Stimulated activated naive B cell treated with anti-CD40 and anti-IgM and Interleukin-4, amounts not matched to agents 10 μg/mL and 1 μg/mL and 100 μg/mL, for 72 hours (primary cell): Measurements from ENCODE around the gene NRXN3.

Experiments used
- ATAC-seq, 2 donors: fragments of 150-1000 bp; cut with Tn5 transposase; replicated peaks; 2 replicates each; pipeline ENCODE4 v1.10.0; 2021; ENCODE audit warnings: moderate library complexity in 1 of 2
- DNase-seq: peaks from one replicate; pipeline ENCODE4 v3.0.0; 2021
- H3K27ac Mint-ChIP-seq: one replicate; pipeline ENCODE4 v1.8.0; 2022; ENCODE audit warnings: mild to moderate bottlenecking, mixed read lengths
- H3K27me3 Mint-ChIP-seq, 2 donors: one replicate each; pipeline ENCODE4 v1.8.0; 2022; ENCODE audit warnings: mixed read lengths in 2 of 2
- H3K36me3 Mint-ChIP-seq, 2 donors: one replicate each; pipeline ENCODE4 v1.8.0; 2022; ENCODE audit warnings: mixed read lengths in 2 of 2, mild to moderate bottlenecking in 1 of 2
- H3K4me1 Mint-ChIP-seq, 2 donors: one replicate each; pipeline ENCODE4 v1.8.0; 2022; ENCODE audit warnings: mixed read lengths in 2 of 2, mild to moderate bottlenecking in 1 of 2
- H3K4me3 Mint-ChIP-seq, 2 donors: one replicate each; pipeline ENCODE4 v1.8.0; 2022; ENCODE audit warnings: mild to moderate bottlenecking in 2 of 2, mixed read lengths in 2 of 2, moderate library complexity in 1 of 2
- H3K9me3 Mint-ChIP-seq, 2 donors: one replicate each; pipeline ENCODE4 v1.8.0; 2022; ENCODE audit warnings: mixed read lengths in 2 of 2, mild to moderate bottlenecking in 1 of 2

The NRXN3 gene

GRCh38 chr14:79568594-79568993 lies 1398.4 kb downstream of the NRXN3 start:
- Mint-ChIP-seq H3K9me3 (peaks cover 0 to 2% of the 10 kb centered on the region in 2 donors), H3K27ac (no peak overlapping the region), H3K4me1 (no peaks in the 10 kb centered on the region), H3K36me3 (no peaks in the 10 kb centered on the region), H3K27me3 (no peaks in the 10 kb centered on the region), H3K4me3 (no peak overlapping the region)
- no peak for ATAC-seq
- no peak for DNase-seq

- H3K9me3 Mint-ChIP-seq: peaks cover 0 to 2% of the 10 kb centered on the region in 2 donors
- no peak for ATAC-seq
- H3K4me1 Mint-ChIP-seq: no peaks in the 10 kb centered on the region
- no peaks in the 10 kb centered on the region for H3K36me3 Mint-ChIP-seq
- DNase-seq: no peak
- H3K27me3 Mint-ChIP-seq: no peaks in the 10 kb centered on the region
- no peak overlapping the region for H3K27ac Mint-ChIP-seq
- H3K4me3 Mint-ChIP-seq: no peak overlapping the region
These were observed 1398.9 kb downstream of the NRXN3 start for GRCh38 chr14:79569072-79569471.

GRCh38 chr14:79570648-79571047 lies 1400.5 kb downstream of the NRXN3 start:
- no peaks in the 10 kb centered on the region for H3K36me3 Mint-ChIP-seq
- no peak overlapping the region for H3K27ac Mint-ChIP-seq
- peaks cover 0 to 2% of the 10 kb centered on the region in 2 donors for H3K9me3 Mint-ChIP-seq
- H3K27me3 Mint-ChIP-seq: no peaks in the 10 kb centered on the region
- H3K4me1 Mint-ChIP-seq: no peaks in the 10 kb centered on the region
- DNase-seq (no peak), ATAC-seq (no peak)
- no peak overlapping the region for H3K4me3 Mint-ChIP-seq

GRCh38 chr14:79571366-79571765 lies 1401.2 kb downstream of the NRXN3 start:
- Mint-ChIP-seq H3K4me1 (no peaks in the 10 kb centered on the region), H3K36me3 (no peaks in the 10 kb centered on the region), H3K27ac (no peak overlapping the region), H3K4me3 (no peak overlapping the region), H3K27me3 (no peaks in the 10 kb centered on the region), H3K9me3 (peaks cover 0 to 2% of the 10 kb centered on the region in 2 donors)
- ATAC-seq: no peak
- DNase-seq: no peak

- DNase-seq: no peak
- H3K9me3 Mint-ChIP-seq: peaks cover 0 to 2% of the 10 kb centered on the region in 2 donors
These were observed 1403.3 kb downstream of the NRXN3 start for GRCh38 chr14:79573486-79573885.

GRCh38 chr14:79575032-79575431 lies 1404.9 kb downstream of the NRXN3 start:
- Mint-ChIP-seq H3K36me3 (no peaks in the 10 kb centered on the region), H3K27me3 (no peaks in the 10 kb centered on the region)
- no peak for ATAC-seq

More at GRCh38 chr14:79573486-79573885, 1403.3 kb downstream of the NRXN3 start:
- ATAC-seq: no peak
- H3K27me3 Mint-ChIP-seq: no peaks in the 10 kb centered on the region
- H3K4me1 Mint-ChIP-seq: no peaks in the 10 kb centered on the region
- no peak overlapping the region for H3K27ac Mint-ChIP-seq
- no peaks in the 10 kb centered on the region for H3K36me3 Mint-ChIP-seq
- no peak overlapping the region for H3K4me3 Mint-ChIP-seq

GRCh38 chr14:79576424-79576823 lies 1406.3 kb downstream of the NRXN3 start:
- no peak overlapping the region for H3K4me3 Mint-ChIP-seq
- no peaks in the 10 kb centered on the region for H3K27me3 Mint-ChIP-seq
- no peaks in the 10 kb centered on the region for H3K4me1 Mint-ChIP-seq
- H3K9me3 Mint-ChIP-seq: peaks cover 0 to 2% of the 10 kb centered on the region in 2 donors
- no peak overlapping the region for H3K27ac Mint-ChIP-seq
- no peaks in the 10 kb centered on the region for H3K36me3 Mint-ChIP-seq
- DNase-seq (no peak), ATAC-seq (no peak)

More at GRCh38 chr14:79575032-79575431, 1404.9 kb downstream of the NRXN3 start:
- DNase-seq: no peak
- Mint-ChIP-seq H3K4me3 (no peak overlapping the region), H3K27ac (no peak overlapping the region), H3K4me1 (no peaks in the 10 kb centered on the region), H3K9me3 (no peaks in the 10 kb centered on the region)

GRCh38 chr14:79578470-79578869 lies 1408.3 kb downstream of the NRXN3 start:
- Mint-ChIP-seq H3K4me1 (no peaks in the 10 kb centered on the region), H3K36me3 (no peaks in the 10 kb centered on the region), H3K9me3 (peaks cover 0 to 2% of the 10 kb centered on the region in 2 donors), H3K27ac (no peak overlapping the region), H3K27me3 (no peaks in the 10 kb centered on the region), H3K4me3 (no peak overlapping the region)
- DNase-seq (no peak), ATAC-seq (no peak)

- no peaks in the 10 kb centered on the region for H3K36me3 Mint-ChIP-seq
- H3K9me3 Mint-ChIP-seq: peaks cover 0 to 4% of the 10 kb centered on the region in 2 donors
- H3K27ac Mint-ChIP-seq: no peak overlapping the region
- H3K4me1 Mint-ChIP-seq: no peaks in the 10 kb centered on the region
- H3K4me3 Mint-ChIP-seq: no peak overlapping the region
- ATAC-seq: no peak
- DNase-seq: no peak
- H3K27me3 Mint-ChIP-seq: no peaks in the 10 kb centered on the region
These were observed 1410.2 kb downstream of the NRXN3 start for GRCh38 chr14:79580414-79580813.

- H3K27ac Mint-ChIP-seq: no peak overlapping the region
- ATAC-seq: no peak
- no peaks in the 10 kb centered on the region for H3K27me3 Mint-ChIP-seq
- no peak for DNase-seq
- no peak overlapping the region for H3K4me3 Mint-ChIP-seq
- H3K4me1 Mint-ChIP-seq: no peaks in the 10 kb centered on the region
- H3K36me3 Mint-ChIP-seq: no peaks in the 10 kb centered on the region
- peaks cover 0 to 4% of the 10 kb centered on the region in 2 donors for H3K9me3 Mint-ChIP-seq
These were observed 1410.7 kb downstream of the NRXN3 start for GRCh38 chr14:79580906-79581305.

- Mint-ChIP-seq H3K27ac (no peak overlapping the region), H3K4me3 (no peak overlapping the region), H3K4me1 (no peaks in the 10 kb centered on the region)
These were observed 1411.9 kb downstream of the NRXN3 start for GRCh38 chr14:79581912-79582576.

GRCh38 chr14:79583738-79584408 lies 1413.7 kb downstream of the NRXN3 start:
- ATAC-seq (no peak), DNase-seq (no peak)
- H3K4me3 Mint-ChIP-seq: no peak overlapping the region
- H3K27me3 Mint-ChIP-seq: no peaks in the 10 kb centered on the region
- no peak overlapping the region for H3K27ac Mint-ChIP-seq
- peaks cover 0 to 4% of the 10 kb centered on the region in 2 donors for H3K9me3 Mint-ChIP-seq
- no peaks in the 10 kb centered on the region for H3K36me3 Mint-ChIP-seq
- no peaks in the 10 kb centered on the region for H3K4me1 Mint-ChIP-seq

More at GRCh38 chr14:79581912-79582576, 1411.9 kb downstream of the NRXN3 start:
- Mint-ChIP-seq H3K36me3 (no peaks in the 10 kb centered on the region), H3K27me3 (no peaks in the 10 kb centered on the region), H3K9me3 (peaks cover 0 to 4% of the 10 kb centered on the region in 2 donors)
- DNase-seq (no peak), ATAC-seq (no peak)

GRCh38 chr14:79584679-79585078 lies 1414.5 kb downstream of the NRXN3 start:
- Mint-ChIP-seq H3K27me3 (no peaks in the 10 kb centered on the region), H3K27ac (no peak overlapping the region), H3K4me3 (no peak overlapping the region), H3K9me3 (peaks cover 0 to 4% of the 10 kb centered on the region in 2 donors), H3K36me3 (no peaks in the 10 kb centered on the region), H3K4me1 (no peaks in the 10 kb centered on the region)
- DNase-seq: no peak
- no peak for ATAC-seq

GRCh38 chr14:79585845-79586244 lies 1415.7 kb downstream of the NRXN3 start:
- no peak overlapping the region for H3K27ac Mint-ChIP-seq
- no peaks in the 10 kb centered on the region for H3K27me3 Mint-ChIP-seq
- ATAC-seq (no peak), DNase-seq (no peak)
- H3K4me1 Mint-ChIP-seq: no peaks in the 10 kb centered on the region
- no peaks in the 10 kb centered on the region for H3K36me3 Mint-ChIP-seq
- peaks cover 2 to 3% of the 10 kb centered on the region in 2 donors for H3K9me3 Mint-ChIP-seq
- no peak overlapping the region for H3K4me3 Mint-ChIP-seq

- Mint-ChIP-seq H3K27me3 (no peaks in the 10 kb centered on the region), H3K27ac (no peak overlapping the region), H3K4me3 (no peak overlapping the region), H3K36me3 (no peaks in the 10 kb centered on the region), H3K4me1 (no peaks in the 10 kb centered on the region), H3K9me3 (peaks cover 2 to 3% of the 10 kb centered on the region in 2 donors)
- DNase-seq: no peak
- ATAC-seq: no peak
These were observed 1416.2 kb downstream of the NRXN3 start for GRCh38 chr14:79586416-79586815.
